Smooth muscle cell (in vitro differentiated cells): Measurements from ENCODE around the gene OR2AG2. TPM values are rescaled to one million over a fixed set of nuclear protein-coding genes. Genes with fewer than 3 reads are reported as not detected.

Source experiments
- DNase-seq: peaks from one replicate; lab custom pipeline; 2025; ENCODE audit not compliant: unreplicated experiment; lab: John Stamatoyannopoulos, UW
- H2AFZ ChIP-seq: fragments of 200-600 bp; sonication (generic); 2 replicates; pipeline ENCODE4 v1.6.0; 2016; ENCODE audit warnings: antibody characterized with exemption, low read depth, mild to moderate bottlenecking
- H3F3A ChIP-seq: fragments of 200-600 bp; sonication (generic); 2 replicates; pipeline ENCODE4 v1.6.0; 2017; ENCODE audit warnings: antibody characterized with exemption, low read depth
- H3K27ac ChIP-seq: fragments of 200-600 bp; sonication (generic); 2 replicates; pipeline ENCODE4 v1.5.1; 2016; ENCODE audit warnings: low read depth, mild to moderate bottlenecking
- H3K27me3 ChIP-seq: fragments of 200-600 bp; sonication (generic); 2 replicates; pipeline ENCODE4 v1.6.1; 2016; ENCODE audit warnings: low read depth, mild to moderate bottlenecking
- H3K36me3 ChIP-seq: fragments of 200-600 bp; sonication (generic); 2 replicates; pipeline ENCODE4 v1.5.1; 2016; ENCODE audit warnings: low read depth
- H3K4me1 ChIP-seq: fragments of 200-600 bp; sonication (generic); 2 replicates; pipeline ENCODE4 v1.5.1; 2016; ENCODE audit warnings: low read depth
- H3K4me2 ChIP-seq: fragments of 200-600 bp; sonication (generic); 2 replicates; pipeline ENCODE4 v1.6.0; 2016; ENCODE audit warnings: mild to moderate bottlenecking
- H3K4me3 ChIP-seq: fragments of 200-600 bp; sonication (generic); 2 replicates; pipeline ENCODE4 v1.5.1; 2016; ENCODE audit warnings: mild to moderate bottlenecking
- H3K79me2 ChIP-seq: fragments of 200-600 bp; sonication (generic); 2 replicates; pipeline ENCODE4 v1.6.0; 2016; ENCODE audit warnings: low read depth, mild to moderate bottlenecking
- H3K9ac ChIP-seq: fragments of 200-600 bp; sonication (generic); 2 replicates; pipeline ENCODE4 v1.6.0; 2016; ENCODE audit warnings: low read depth
- H3K9me3 ChIP-seq: fragments of 200-600 bp; sonication (generic); replicated peaks from 2 replicates; pipeline ENCODE4 v1.5.1; 2016; ENCODE audit warnings: low read depth
- H4K20me1 ChIP-seq: fragments of 200-600 bp; sonication (generic); 2 replicates; pipeline ENCODE4 v1.6.0; 2016; ENCODE audit warnings: low read depth
- WGBS: methylation state at CpG from one replicate; pipeline ENCODE4 v1.1.7; 2016; ENCODE audit warnings: low lambda C conversion rate; 5-methylcytosine and 5-hydroxymethylcytosine counted together
- polyA plus RNA-seq: library from polyadenylated mRNA; unstranded; fragments of >200 nt; fragmentation: Nextera tagmentation; extraction: Ambion mirVana; gene quantifications from 2 replicates; pipeline ENCODE4 v1.2.1, GENCODE V29; 2016
- total RNA-seq: library from RNA; depleted of rRNA; stranded (reverse); fragments of >200 nt; gene quantifications from 2 replicates; pipeline ENCODE4 v1.2.3, GENCODE V29; 2014
- TF ChIP-seq, protein P1 (sequence below): fragments of 200-600 bp; sonication (generic); IDR thresholded peaks from 2 replicates; pipeline ENCODE4 v1.5.1; 2017; ENCODE audit warnings: borderline replicate concordance, mild to moderate bottlenecking, antibody characterized with exemption; ENCODE audit not compliant: insufficient read depth, poor library complexity, severe bottlenecking

Gene OR2AG2
- total and polyA plus RNA-seq, 2 experiments from 2014 or later: 0.13 to 0.23 TPM

DNA sequence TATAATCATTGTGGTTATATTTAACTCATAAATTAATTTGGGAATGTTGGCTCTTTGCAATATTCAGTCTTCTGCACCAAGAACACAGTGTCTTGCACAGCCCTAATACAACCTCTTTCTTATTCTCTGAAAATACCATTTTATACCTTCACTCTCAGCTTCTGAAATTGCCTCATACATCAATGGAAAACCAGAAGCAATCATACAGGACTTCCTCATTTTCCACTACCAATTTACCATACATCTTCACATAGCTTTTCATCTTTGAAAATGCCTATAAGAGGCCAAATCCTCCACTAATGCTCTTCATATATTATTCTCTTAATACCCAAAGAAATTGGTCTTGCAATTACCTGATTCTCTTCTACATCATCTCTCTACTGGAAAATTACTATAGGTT lies 6.7 kb upstream of the OR2AG2 start:
- Histone ChIP-seq H3K4me3 (no peak overlapping the region), H3K36me3 (no peaks in the 10 kb centered on the region), H3K4me1 (no peaks in the 10 kb centered on the region), H3K79me2 (no peaks in the 10 kb centered on the region), H3K27me3 (no peaks in the 10 kb centered on the region), H4K20me1 (no peaks in the 10 kb centered on the region), H3F3A (no peaks in the 10 kb centered on the region), H3K9me3 (no peaks in the 10 kb centered on the region), H2AFZ (no peak overlapping the region), H3K4me2 (no peak overlapping the region), H3K9ac (no peak overlapping the region), H3K27ac (no peak overlapping the region)
- no peak for DNase-seq
- TF ChIP-seq, protein P1, sequence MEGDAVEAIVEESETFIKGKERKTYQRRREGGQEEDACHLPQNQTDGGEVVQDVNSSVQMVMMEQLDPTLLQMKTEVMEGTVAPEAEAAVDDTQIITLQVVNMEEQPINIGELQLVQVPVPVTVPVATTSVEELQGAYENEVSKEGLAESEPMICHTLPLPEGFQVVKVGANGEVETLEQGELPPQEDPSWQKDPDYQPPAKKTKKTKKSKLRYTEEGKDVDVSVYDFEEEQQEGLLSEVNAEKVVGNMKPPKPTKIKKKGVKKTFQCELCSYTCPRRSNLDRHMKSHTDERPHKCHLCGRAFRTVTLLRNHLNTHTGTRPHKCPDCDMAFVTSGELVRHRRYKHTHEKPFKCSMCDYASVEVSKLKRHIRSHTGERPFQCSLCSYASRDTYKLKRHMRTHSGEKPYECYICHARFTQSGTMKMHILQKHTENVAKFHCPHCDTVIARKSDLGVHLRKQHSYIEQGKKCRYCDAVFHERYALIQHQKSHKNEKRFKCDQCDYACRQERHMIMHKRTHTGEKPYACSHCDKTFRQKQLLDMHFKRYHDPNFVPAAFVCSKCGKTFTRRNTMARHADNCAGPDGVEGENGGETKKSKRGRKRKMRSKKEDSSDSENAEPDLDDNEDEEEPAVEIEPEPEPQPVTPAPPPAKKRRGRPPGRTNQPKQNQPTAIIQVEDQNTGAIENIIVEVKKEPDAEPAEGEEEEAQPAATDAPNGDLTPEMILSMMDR: no peak

DNA sequence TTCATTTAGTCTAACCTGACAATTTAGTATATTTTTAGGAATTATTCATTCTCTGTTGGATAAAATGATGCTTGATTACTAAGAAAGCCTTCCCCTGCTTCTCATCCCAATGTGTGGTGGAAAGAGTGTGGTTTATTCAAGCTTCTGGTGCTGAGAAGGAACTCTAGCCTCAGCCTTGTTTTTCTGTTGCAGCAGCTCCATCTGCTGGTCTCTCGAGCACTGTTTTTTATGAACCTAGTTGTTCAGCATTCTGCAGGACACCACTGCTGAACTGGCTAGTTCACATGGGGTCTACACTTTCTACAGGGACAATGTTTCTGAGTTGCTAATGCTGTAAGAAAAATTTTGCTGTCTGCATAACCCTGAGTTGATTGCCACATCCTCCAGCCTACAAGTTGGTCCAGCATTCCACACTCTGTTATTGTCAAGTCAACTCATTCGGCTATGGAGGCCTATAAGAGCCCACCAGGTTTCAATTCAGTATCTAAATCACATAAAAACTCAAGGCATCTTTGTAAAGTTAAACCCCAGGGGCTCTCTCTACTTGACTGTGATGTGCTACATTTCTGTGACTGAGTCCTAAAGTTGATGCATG lies 14.3 kb downstream of the OR2AG2 start:
- WGBS: 50% methylated on average over 2 of the region's 2 CpGs
- no peaks in the 10 kb centered on the region for H3F3A ChIP-seq
- H3K27me3 ChIP-seq: no peaks in the 10 kb centered on the region
- H3K4me1 ChIP-seq: no peaks in the 10 kb centered on the region
- TF ChIP-seq, protein P1: peak; percentile 57
- no peak overlapping the region for H2AFZ ChIP-seq
- no peak overlapping the region for H3K27ac ChIP-seq
- H3K9me3 ChIP-seq: no peaks in the 10 kb centered on the region
- H4K20me1 ChIP-seq: no peaks in the 10 kb centered on the region
- no peak overlapping the region for H3K4me2 ChIP-seq
- H3K9ac ChIP-seq: no peak overlapping the region
- H3K36me3 ChIP-seq: no peaks in the 10 kb centered on the region
- DNase-seq: no peak
- H3K79me2 ChIP-seq: no peaks in the 10 kb centered on the region
- no peak overlapping the region for H3K4me3 ChIP-seq

DNA sequence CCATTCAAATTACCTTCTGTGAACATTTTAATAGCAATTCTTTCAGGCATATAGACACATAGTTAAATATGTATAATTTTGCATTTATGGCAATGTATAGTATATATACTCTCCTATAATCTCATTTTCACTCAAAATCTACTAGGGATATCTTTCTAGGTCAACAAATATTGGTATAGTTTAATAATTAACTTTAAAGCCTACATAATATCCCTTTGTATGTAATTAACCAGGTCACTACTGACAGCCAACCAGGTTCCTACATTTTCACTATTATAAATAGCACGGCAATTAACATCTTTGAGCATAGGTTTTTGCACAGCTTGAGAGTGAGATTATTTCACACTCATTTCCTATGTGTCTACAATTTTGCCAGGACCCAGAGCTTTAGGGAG lies 15.8 kb downstream of the OR2AG2 start:
- H3K4me3 ChIP-seq: no peak overlapping the region
- no peaks in the 10 kb centered on the region for H3K79me2 ChIP-seq
- WGBS: 95% methylated on average over 1 of the region's 1 CpG
- H4K20me1 ChIP-seq: no peaks in the 10 kb centered on the region
- no peak overlapping the region for H2AFZ ChIP-seq
- no peaks in the 10 kb centered on the region for H3K9me3 ChIP-seq
- no peak overlapping the region for H3K27ac ChIP-seq
- TF ChIP-seq, protein P1: no peak
- no peak overlapping the region for H3K4me2 ChIP-seq
- H3F3A ChIP-seq: no peaks in the 10 kb centered on the region
- no peaks in the 10 kb centered on the region for H3K36me3 ChIP-seq
- no peak for DNase-seq
- no peaks in the 10 kb centered on the region for H3K27me3 ChIP-seq
- H3K4me1 ChIP-seq: no peaks in the 10 kb centered on the region
- no peak overlapping the region for H3K9ac ChIP-seq

DNA sequence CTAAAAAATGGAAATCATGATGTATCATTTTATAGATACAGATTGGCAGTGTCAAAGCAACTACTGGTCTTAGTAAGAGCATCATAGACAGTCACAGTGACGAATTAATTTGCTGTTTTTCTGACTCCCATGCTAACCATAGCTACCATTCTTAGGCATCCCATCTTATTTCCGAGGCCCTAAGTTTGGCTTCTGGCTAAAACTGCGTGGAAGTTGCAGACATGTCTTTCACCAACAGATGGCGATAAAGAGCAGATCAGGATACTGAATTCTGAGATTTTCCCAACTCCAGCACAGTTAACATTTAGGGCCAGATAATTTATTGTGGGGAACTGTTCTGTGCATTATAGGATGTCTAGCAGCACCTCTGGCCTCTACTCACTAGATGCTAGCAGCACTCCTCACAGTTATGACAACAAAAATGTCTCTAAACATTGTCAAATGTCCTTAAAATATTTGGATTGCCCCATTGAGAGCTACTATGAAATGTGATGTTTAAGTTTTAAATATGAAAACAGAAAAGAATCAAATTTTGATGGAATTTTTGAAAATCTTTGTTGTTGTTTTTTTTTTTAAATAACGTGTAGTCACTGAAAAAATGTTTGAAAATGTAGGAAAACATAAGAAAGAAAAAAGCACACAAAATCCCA lies 16.3 kb downstream of the OR2AG2 start:
- Histone ChIP-seq H3K4me2 (no peak overlapping the region), H3K4me3 (no peak overlapping the region), H4K20me1 (no peaks in the 10 kb centered on the region), H3K27me3 (no peaks in the 10 kb centered on the region), H3K79me2 (no peaks in the 10 kb centered on the region), H3K4me1 (no peaks in the 10 kb centered on the region), H3K9me3 (no peaks in the 10 kb centered on the region), H3K27ac (no peak overlapping the region), H3K36me3 (no peaks in the 10 kb centered on the region), H3K9ac (no peak overlapping the region), H3F3A (no peaks in the 10 kb centered on the region), H2AFZ (no peak overlapping the region)
- TF ChIP-seq, protein P1: peak; percentile 87
- no peak for DNase-seq
- WGBS: 8% methylated on average over 5 of the region's 5 CpGs
